Fibroblast of skin of back (primary cell): ENCODE results near the gene SLC25A4. TPM values are rescaled to one million over a fixed set of nuclear protein-coding genes. Genes with fewer than 3 reads are reported as not detected.
"Not testable (repeated sequence)": the region's sequence is repeated elsewhere in the genome, so short reads cannot be mapped to it uniquely, and the experiment has no call there.

ENCODE experiments used
- DNase-seq: peaks from one replicate; pipeline ENCODE4 v3.0.0-alpha.2; 2013
- polyA plus RNA-seq, 2 experiments: library from polyadenylated mRNA; unstranded; fragments of 120-200 nt; gene quantifications; one replicate each; pipeline ENCODE4 v1.2.1, GENCODE V29; 2013; ENCODE audit not compliant: insufficient read length in 2 of 2

Gene SLC25A4
- polyA plus RNA-seq (2013, experiment 1 of 2; ENCODE audit: insufficient read length) = 35.8 TPM
- polyA plus RNA-seq (2013, experiment 2 of 2; ENCODE audit: insufficient read length) = 46.4 TPM

DNA sequence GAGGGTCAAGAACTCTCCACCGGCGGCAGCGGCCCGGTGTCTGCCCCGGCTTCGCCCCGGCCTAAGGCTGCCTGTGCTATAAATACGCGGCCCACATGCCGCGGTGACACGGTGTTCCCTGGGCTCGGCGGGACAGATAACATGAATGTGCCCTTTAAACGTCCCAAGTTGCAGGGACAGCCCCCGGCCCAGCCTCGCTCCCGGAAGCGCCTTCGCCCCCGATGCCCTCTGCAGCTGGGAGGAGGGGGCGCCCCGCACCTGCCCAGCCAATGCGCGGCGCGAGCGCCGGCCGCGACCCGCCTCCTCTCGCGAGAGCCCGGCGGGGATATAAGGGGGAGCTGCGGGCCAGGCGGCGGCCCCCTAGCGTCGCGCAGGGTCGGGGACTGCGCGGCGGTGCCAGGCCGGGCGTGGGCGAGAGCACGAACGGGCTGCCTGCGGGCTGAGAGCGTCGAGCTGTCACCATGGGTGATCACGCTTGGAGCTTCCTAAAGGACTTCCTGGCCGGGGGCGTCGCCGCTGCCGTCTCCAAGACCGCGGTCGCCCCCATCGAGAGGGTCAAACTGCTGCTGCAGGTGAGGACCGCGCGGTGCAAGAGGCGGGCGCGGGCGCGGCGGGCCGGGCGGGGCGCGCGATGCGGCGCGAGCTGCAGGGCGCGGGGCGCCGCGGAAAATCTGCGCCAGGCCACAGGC lies at the start of gene SLC25A4:
Gene SLC25A4, plus strand, starts transcription at position 355 of the 689 bp plus-strand sequence. Its CDS starts 107 bp downstream, at position 462.
- peak; percentile 76 for DNase-seq

DNA sequence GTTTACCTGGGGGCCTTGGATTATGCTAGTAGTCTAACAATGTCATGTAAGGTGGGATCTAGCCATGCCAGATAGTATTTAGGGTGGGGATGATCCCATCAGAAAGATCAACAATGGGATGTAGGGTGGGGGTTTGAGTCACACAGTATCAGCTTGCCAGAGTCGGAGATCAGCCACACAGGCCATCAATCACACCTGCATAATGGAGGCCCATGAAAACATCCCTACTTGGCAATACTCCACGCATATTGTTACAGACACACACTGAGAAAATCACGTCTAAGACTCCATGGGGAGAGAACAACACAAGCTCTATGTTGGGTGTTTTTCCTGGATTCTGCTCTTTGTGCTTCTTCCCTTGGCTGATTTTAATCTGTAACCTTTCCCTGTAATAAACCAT lies 49.5 kb upstream of the SLC25A4 start:
- DNase-seq = no peak

- DNase-seq = peak; percentile 16
Observed at GRCh38 chr4:185096032-185096653, 46.9 kb upstream of the SLC25A4 start.

GRCh38 chr4:185098474-185098873 lies 44.6 kb upstream of the SLC25A4 start:
- DNase-seq = no peak

DNA sequence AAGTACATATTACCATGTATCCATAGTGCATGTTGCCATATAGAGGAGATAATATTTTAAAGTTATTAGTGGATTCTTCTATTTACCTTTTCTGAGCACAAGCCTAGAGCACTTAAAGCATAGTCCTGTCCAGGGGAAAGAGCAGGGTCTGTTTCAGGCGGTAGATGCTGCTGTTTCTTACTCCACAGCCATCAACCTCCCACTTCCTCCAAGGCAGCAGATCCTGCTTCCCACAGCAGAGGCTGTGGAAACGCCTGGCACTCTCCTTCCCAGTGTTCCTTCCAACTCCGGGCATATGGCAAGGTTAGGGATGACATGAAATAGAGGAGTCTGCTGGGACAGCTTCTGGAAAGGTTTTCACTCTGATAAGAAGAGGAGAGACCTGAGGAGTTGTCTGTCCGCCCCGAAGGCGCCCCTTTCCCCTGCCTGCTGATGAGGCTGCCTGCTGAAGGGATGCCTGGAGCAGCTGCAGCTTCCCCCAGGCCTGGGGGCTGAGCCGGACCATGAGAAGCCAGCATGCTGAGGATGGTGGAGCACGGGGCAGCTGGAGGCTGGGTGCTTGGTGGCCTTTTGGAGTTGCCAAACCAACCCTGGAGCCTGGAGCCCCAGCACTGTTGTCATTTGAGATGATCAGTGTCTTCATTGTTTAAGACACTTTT lies 43.9 kb upstream of the SLC25A4 start:
- no peak for DNase-seq

DNA sequence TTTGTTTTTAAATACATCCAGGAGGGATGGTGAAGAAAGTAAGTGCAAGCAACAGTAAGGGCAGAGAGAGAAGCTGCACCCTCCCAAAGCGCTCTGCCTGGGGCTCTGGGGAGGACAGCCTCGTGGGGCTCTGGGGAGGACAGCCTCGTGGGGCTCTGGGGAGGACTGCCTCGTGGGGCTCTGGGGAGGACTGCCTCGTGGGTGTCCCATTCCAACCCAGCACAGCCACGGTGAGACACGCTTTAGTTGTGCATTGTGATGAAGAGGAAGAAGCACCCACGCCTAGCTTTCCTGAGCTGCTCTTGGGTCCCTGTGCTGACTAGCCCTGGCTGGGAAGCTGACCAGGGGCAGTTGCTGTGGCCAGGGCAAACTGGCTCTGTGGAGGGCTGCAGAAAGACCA lies 43.1 kb upstream of the SLC25A4 start:
- no peak for DNase-seq

DNA sequence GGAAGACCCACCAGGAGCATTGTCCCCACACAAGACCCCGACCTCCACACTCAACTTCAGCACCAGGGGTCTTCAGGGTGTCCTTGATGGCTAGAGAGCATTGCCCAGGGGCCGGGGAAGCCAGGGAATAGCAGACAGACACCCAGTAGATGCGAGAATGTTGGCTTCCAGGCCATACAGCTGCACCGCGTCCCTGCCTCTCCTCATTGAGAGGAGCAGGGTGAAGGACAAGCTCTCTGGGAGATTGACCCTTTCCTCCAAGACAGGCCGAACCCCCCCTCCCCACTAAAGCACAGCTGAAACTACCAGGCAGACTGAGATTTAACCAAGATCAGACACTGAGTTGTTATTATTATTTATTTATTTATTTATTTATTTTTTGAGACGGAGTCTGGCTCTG lies 42.6 kb upstream of the SLC25A4 start:
- DNase-seq = no peak

DNA sequence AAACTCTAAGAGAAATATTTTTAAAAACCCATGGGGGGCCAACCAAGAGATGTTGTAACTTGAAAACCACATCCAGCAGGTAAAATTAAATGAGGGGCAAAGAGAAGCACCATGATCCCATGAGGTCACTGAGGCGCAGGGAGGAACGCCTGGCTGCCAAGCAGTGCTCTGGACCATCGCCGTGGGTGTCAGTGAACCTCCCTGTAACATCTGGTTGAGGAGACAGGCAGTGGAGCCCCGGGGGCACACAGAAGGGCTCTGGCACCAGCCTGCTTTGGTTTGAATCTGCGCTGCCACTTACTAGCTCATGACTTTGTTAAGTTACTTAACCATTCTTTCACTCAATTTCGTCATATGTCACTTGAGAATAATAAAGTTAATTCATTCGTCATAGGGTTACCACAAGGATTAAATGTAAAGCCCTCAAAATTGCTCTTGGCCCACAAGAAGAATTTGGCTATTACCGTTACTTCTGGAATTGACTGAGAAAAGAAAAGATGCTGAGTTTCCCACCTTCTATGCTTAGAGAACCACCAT lies 41.6 kb upstream of the SLC25A4 start:
- no peak for DNase-seq

DNA sequence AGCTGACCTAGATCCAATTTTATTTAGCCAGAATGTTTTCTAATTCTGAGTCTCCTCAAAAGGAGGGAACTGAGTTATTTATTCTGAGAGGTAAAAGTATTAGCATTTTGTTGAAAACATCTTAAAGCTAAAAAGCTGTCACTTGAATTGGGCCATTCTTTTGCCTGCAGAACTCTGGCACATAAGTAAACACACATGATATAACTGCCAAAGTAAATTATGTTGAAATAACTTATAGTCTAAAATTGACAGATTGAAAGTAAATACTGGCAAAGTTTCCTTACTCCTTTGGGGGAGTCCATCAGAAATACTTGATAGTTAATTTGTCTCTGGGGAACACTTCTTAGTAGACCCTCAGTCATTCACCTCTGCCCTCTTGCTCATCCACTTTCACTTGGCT lies 38.3 kb upstream of the SLC25A4 start:
- DNase-seq = no peak

DNA sequence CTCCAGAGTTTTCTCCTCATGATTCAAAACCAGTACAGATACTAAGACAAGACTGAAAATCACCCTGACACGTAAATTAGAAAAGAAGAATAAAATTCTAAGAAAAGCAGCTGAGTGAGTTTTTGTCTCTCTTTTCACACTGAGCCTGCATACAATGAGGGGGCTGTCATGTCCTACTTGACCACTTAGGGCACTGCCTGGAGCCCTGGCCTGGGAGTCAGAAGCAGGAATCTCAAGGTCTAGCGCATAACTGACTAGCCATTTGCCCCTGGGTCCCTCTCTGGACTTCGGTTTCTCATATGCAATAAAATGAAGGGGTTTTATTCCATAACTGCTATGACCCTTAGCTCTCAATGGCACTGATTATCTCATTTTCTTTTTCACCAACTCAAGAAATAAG lies 36.7 kb upstream of the SLC25A4 start:
- no peak for DNase-seq

DNA sequence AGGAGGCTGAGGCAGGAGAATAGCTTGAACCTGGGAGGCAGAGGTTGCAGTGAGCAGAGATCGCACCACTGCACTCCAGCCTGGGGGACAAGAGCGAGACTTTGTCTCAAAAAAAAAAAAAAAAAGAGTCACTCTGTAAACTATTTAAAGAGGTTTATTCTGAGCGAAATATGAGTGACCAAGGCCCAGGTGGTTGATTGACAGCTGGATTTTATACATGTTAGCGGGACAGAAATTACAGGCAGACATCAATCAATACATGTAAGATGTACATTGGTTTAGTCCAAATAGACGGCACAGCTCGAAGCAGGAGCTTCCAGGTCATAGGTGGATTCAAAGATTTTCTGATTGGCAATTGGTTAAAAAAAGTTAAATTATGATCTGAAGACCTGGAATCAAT lies 35.5 kb upstream of the SLC25A4 start:
- DNase-seq = not testable (repeated sequence)

DNA sequence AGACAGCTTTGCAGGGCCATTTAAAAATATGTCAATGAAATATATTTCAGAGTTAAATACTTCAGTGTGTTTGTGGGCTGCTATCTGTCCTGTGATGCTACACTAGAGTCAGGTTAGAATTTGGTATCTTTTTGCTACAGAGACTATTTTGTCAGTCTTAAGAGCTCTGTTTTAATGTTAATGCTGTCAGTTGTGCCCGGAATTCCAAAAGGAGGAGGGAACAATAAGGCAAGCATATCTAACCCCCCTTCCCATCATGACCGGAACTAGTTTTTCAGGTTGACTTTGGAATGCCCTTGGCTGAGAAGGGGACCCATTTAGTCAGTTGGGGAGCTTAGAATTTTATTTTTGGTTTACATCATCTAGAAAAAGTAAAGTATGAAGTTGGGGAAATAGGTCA lies 34.9 kb upstream of the SLC25A4 start:
- DNase-seq = no peak

DNA sequence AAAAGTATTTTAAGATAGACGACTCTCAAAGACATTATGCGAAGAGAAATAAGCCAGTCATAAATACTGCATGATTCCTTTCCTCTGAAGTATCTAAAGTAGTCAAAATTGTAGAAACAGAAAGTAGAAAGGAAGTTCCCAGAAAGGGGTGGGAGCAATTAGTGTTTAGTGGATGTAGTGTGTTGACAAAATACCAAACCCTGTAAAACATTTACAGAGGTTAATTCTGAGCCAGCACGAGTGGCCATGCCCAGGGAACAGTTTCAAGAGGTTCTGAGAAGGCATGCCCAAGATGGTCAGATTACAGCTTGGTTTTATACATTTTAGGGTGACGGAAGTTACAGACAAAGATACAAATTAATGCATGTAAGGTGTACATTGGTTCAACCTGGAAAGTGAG lies 34.4 kb upstream of the SLC25A4 start:
- DNase-seq = no peak

GRCh38 chr4:185109736-185110135 lies 33.3 kb upstream of the SLC25A4 start:
- no peak for DNase-seq

GRCh38 chr4:185110375-185110823 lies 32.7 kb upstream of the SLC25A4 start:
- no peak for DNase-seq

- peak; percentile 90 for DNase-seq
Observed at GRCh38 chr4:185112104-185112503, 31.0 kb upstream of the SLC25A4 start.

DNA sequence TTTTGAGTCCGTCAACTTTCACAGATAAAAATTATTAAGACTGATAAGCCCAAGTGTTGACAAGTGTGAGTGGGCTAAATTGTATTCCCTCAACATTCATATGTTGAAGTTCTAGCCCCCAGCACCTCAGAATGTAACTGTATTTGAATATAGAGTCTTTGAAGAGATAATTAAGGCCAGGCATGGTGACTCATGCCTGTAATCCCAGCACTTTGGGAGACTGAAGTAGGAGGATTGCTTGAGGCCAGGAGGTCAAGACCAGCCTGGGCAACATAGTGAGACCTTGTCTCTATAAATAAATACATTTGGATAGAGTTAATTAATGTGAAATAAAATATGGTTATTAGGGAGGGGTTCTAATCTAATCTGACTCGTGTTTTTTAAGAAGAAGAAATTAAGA lies 29.7 kb upstream of the SLC25A4 start:
- DNase-seq = peak; percentile 29

DNA sequence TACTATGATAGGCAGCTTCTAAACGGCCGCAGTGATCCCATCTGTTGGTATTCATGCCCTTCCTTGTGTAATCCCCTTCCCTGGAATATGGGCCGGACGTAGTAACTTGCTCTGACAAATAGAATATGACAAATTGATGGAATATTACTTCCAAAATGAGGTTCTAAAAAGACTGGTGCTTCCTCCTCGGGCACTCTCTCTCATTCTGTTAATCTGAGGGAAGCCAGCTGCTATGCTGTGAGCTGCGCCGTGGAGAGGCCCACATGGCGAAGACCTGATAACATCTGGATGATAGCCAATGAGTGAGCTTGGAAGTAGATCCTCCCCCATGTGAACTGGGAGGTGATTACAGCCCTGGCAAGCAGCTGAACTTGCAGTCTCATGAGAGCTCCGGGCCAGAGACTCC lies 27.2 kb upstream of the SLC25A4 start:
- peak; percentile 46 for DNase-seq

DNA sequence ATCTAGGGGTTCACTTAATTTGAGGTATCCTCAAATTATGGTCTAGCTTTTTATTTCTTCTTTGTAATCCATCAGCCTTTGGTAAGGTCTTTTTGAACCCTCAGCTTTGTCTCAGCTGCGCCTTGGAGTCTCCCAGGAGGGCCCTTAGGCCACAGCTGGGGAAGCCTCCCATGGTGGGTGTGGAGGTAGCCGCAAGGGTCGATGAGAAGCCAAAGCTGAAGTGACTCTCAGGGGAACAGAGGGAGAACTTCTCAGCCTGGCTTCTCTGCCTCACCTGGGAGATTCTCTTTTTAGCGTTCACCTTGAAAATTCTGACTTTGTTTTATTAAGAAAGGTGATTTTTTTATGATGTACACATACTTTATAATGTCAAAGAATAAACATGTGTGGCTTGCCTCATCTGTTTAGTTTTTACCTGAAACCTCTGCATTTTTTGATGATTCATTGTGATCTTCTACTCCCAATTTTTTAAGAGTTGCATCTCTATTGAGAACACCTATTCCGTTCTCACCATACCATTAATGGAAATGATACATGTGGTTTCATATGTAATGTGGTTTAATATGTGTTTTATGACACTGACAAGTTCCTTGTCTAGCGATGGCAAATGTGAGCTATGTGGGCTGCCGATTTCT lies 25.6 kb upstream of the SLC25A4 start:
- no peak for DNase-seq

- no peak for DNase-seq
Observed at GRCh38 chr4:185118876-185119275, 24.2 kb upstream of the SLC25A4 start.

DNA sequence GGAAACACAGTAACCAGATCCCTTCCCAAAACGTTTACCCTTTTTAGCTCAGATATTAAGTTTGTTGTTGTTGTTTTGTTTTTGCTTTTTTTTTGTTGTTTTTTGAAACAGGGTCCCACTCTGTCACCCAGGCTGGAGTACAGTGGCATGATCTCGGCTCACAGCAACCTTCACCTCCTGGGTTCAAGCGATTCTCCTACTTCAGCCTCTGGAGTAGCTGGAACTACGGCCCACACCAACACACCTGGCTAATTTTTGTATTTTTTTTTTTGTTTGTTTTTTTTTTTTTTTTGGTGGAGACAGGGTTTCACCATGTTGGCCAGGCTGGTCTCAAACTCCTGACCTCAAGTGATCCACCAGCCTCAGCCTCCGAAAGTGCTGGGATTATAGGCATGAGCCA lies 23.6 kb upstream of the SLC25A4 start:
- not testable (repeated sequence) for DNase-seq

GRCh38 chr4:185119927-185120630 lies 23.0 kb upstream of the SLC25A4 start:
- DNase-seq = peak; percentile 40
